ENCODE data around the gene ALDH3B1.

DNA sequence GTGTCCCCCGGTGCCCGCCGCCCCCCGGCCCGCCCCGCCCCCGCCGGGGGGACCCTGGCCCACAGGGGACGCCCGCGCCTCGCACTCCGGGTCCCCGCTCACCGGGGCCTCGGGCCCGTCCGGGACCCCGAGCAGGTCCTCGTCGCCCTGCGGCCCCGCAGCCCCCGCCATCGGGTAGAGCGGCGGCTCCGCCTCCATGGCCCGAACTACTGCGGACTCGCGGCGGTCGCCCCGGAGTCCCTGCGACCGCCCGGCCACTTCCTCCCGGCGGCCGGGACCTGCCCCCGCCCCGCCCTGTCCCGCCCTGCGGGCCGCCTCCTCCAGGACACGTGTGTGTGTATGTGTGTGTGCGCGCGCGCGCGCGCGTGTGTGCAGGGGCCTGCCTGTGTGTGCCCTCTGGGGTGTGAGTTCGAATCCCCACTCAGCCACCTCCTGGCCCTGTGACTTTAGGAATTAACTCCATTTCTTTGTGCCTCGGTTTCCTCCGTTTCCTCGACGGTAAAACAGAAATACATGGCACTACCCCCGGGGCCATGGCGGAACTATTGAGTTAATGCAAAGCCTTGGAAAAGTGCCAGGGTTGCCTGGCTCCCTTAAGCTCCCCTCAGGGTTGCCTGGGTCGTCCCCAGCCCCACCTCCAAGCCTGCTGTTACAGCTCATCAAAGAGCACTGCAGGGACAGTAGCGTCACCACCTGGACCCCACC is 6.1 kb upstream of the ALDH3B1 start, which contains the start of gene UNC93B1:
- TF ChIP-seq, protein P1, sequence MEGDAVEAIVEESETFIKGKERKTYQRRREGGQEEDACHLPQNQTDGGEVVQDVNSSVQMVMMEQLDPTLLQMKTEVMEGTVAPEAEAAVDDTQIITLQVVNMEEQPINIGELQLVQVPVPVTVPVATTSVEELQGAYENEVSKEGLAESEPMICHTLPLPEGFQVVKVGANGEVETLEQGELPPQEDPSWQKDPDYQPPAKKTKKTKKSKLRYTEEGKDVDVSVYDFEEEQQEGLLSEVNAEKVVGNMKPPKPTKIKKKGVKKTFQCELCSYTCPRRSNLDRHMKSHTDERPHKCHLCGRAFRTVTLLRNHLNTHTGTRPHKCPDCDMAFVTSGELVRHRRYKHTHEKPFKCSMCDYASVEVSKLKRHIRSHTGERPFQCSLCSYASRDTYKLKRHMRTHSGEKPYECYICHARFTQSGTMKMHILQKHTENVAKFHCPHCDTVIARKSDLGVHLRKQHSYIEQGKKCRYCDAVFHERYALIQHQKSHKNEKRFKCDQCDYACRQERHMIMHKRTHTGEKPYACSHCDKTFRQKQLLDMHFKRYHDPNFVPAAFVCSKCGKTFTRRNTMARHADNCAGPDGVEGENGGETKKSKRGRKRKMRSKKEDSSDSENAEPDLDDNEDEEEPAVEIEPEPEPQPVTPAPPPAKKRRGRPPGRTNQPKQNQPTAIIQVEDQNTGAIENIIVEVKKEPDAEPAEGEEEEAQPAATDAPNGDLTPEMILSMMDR (IDR thresholded peaks at IDR 0.05) = no peak
- TF ChIP-seq ZFX (IDR thresholded peaks at IDR 0.05; ENCODE audit: borderline replicate concordance) = no peak
